ENCODE measurements around the gene CD80. TPM values are rescaled to one million over a fixed set of nuclear protein-coding genes. Genes with fewer than 3 reads are reported as not detected.

CD80 gene
- total and polyA plus RNA-seq, 2 of the 8 experiments (the other 6 are each of a cell fraction or from before 2014, with no cell fraction given) = 0.11 TPM; not detected in 1

GRCh38 chr3:119557877-119558269, 1.5 kb downstream of the CD80 start:
- TF ChIP-seq SP1 (IDR thresholded peaks at IDR 0.05; ENCODE audit: low read depth, low read length) = no peak
- TF ChIP-seq ZNF274 (IDR thresholded peaks at IDR 0.05; ENCODE audit: borderline replicate concordance, extremely low read depth, low read length) = no peak
- TF ChIP-seq RXRA (IDR thresholded peaks at IDR 0.05; ENCODE audit: insufficient read depth, low read depth, low read length) = no peak
- no peak for TF ChIP-seq MAX (IDR thresholded peaks at IDR 0.05)
- no peak for DNase-seq (ENCODE audit: low read depth in 1 of 2, low spot score in 2 of 2)
- no peak for FAIRE-seq
- H3K4me3 ChIP-seq (ENCODE audit: extremely low read depth in 1 of 4, insufficient read depth in 2 of 4, low read depth in 3 of 4, low read length in 4 of 4) = no peak overlapping the region
- H3K36me3 ChIP-seq (ENCODE audit: control insufficient read depth in 2 of 4, insufficient read depth in 4 of 4, low read length in 3 of 4) = no peaks in the 10 kb centered on the region
- no peak overlapping the region for H2BK120ac ChIP-seq (replicated peaks; ENCODE audit: low read depth, low read length)
- H3K14ac ChIP-seq (ENCODE audit: insufficient read length) = no peak overlapping the region
- H3K4ac ChIP-seq (replicated peaks; ENCODE audit: insufficient read length, low read depth, low read length) = no peak overlapping the region
- H4K20me1 ChIP-seq (replicated peaks in 1 of 2; ENCODE audit: control insufficient read depth in 1 of 2, insufficient read depth in 2 of 2, low read length in 2 of 2) = no peaks in the 10 kb centered on the region
- peaks cover 0 to 4% (median 2%) of the 10 kb centered on the region in 4 experiments; a peak in 2 of 7 replicates for H3K4me1 ChIP-seq (replicated peaks in 1 of 4; ENCODE audit: control insufficient read depth in 3 of 4, insufficient read depth in 4 of 4, low read length in 3 of 4)
- H3K9ac ChIP-seq (replicated peaks in 1 of 4; ENCODE audit: extremely low read depth in 1 of 4, low read depth in 3 of 4, low read length in 3 of 4) = no peak overlapping the region
- no peak overlapping the region for H2AK5ac ChIP-seq (ENCODE audit: low read depth, low read length)
- WGBS, 2 experiments (ENCODE audit: extremely low coverage in 1 of 2, insufficient coverage in 1 of 2, insufficient read length in 1 of 2, insufficient replicate concordance in 2 of 2, low coverage in 1 of 2, low lambda C conversion rate in 2 of 2, missing lambda C conversion rate in 1 of 2) = 84% methylated on average over 3 of the region's 3 CpGs; no CpG with 5 or more reads in 1 of the 2 experiments
- H3K23me2 ChIP-seq (ENCODE audit: low read depth, low read length) = no peaks in the 10 kb centered on the region
- no peak overlapping the region for H2BK5ac ChIP-seq (ENCODE audit: low read depth, low read length)
- no peaks in the 10 kb centered on the region for H3K79me1 ChIP-seq (ENCODE audit: low read depth, low read length)
- H3K56ac ChIP-seq (replicated peaks; ENCODE audit: insufficient read length, low read depth, low read length) = no peak overlapping the region
- no peak overlapping the region for H2BK20ac ChIP-seq (ENCODE audit: low read length)
- no peak overlapping the region; the same call in none of the 2 replicates for H2AFZ ChIP-seq (ENCODE audit: low read length)
- no peak overlapping the region for H3K4me2 ChIP-seq (ENCODE audit: insufficient read depth in 1 of 2, low read depth in 2 of 2, low read length in 2 of 2)
- H4K5ac ChIP-seq (ENCODE audit: insufficient read length, low read depth, low read length) = no peak overlapping the region
- ChIA-PET POLR2A (ENCODE audit: partially characterized antibody) (no interaction called here), CTCF (ENCODE audit: partially characterized antibody) (interaction anchor here (1.3 kb wide), 1 partner anchor 105 kb away, joined by 4 read pairs; no protein-coding TSS in a partner anchor)
- no peaks in the 10 kb centered on the region for H3K27me3 ChIP-seq (replicated peaks in 1 of 4; ENCODE audit: control insufficient read depth in 3 of 4, extremely low read depth in 1 of 4, insufficient read depth in 3 of 4, low read length in 3 of 4)
- H3K23ac ChIP-seq (ENCODE audit: insufficient read length) = no peak overlapping the region
- no peak overlapping the region for H2BK15ac ChIP-seq (ENCODE audit: low read length)
- H4K91ac ChIP-seq (replicated peaks; ENCODE audit: insufficient read length, low read length) = no peak overlapping the region
- no peak overlapping the region for H3K18ac ChIP-seq (ENCODE audit: extremely low read depth, low read length)
- H3K79me2 ChIP-seq (ENCODE audit: control insufficient read depth in 1 of 2, insufficient read depth in 2 of 2, low read length in 2 of 2) = no peaks in the 10 kb centered on the region
- no peak overlapping the region for H2BK12ac ChIP-seq (ENCODE audit: low read depth, low read length)
- no peak overlapping the region for H4K8ac ChIP-seq (ENCODE audit: extremely low read depth, insufficient read depth, low read length)
- H3K9me3 ChIP-seq (ENCODE audit: insufficient read depth in 2 of 2, low read depth in 1 of 2, low read length in 1 of 2) = no peaks in the 10 kb centered on the region
- H3K27ac ChIP-seq (ENCODE audit: low read depth, low read length) = no peak overlapping the region
